PFSK-1 (cell line): Measurements from ENCODE around the gene LRRC7.

Experiments used
- FOXP2 ChIP-seq: optimal IDR thresholded peaks from 2 replicates; pipeline ENCODE3; 2011; ENCODE audit warnings: borderline replicate concordance, control low read depth, inconsistent platforms; ENCODE audit not compliant: insufficient read depth; ENCODE audit errors: extremely low read length, extremely low read depth
- POLR2AphosphoS5 ChIP-seq: IDR thresholded peaks from 2 replicates; pipeline ENCODE4 v1.6.1; 2012; ENCODE audit warnings: low read depth, mild to moderate bottlenecking, control low read depth, low read length, moderate library complexity
- SIN3A ChIP-seq: IDR thresholded peaks from 2 replicates; pipeline ENCODE4 v1.6.1; 2012; ENCODE audit warnings: mild to moderate bottlenecking, low read length, moderate library complexity, borderline replicate concordance; ENCODE audit not compliant: insufficient read depth
- TAF1 ChIP-seq: IDR thresholded peaks from 2 replicates; pipeline ENCODE4 v1.6.1; 2012; ENCODE audit warnings: low read length, control low read depth, borderline replicate concordance; ENCODE audit not compliant: insufficient read depth
- TF ChIP-seq, protein P1 (sequence below), 2 experiments: IDR thresholded peaks; 2 replicates each; pipeline versions ENCODE4 v1.6.1 to v1.8.0; 2011 to 2012; ENCODE audit warnings: low read depth in 2 of 2, low read length in 2 of 2, control low read depth in 1 of 2, inconsistent platforms in 1 of 2, mild to moderate bottlenecking in 1 of 2, moderate library complexity in 1 of 2; ENCODE audit not compliant: insufficient read depth in 1 of 2

LRRC7 gene

DNA sequence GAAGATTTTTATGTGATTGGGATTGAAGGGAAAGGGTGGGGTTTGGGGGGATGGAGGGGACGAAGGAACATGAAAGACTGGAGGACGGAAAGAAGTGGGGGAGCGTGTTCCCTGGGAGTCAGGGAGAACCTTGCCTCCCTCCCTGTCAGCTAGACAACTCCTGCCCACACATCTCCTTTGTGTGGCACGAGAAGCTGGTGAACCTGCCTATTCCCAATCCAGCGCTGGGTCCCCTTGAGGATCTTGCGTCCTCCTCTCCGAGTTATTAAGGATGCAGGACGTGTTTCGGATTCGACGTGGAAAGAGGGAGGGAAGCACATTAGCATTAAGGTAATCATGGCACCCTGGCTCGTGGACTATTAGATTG lies 1.4 kb downstream of the LRRC7 start:
- TF ChIP-seq SIN3A = no peak

DNA sequence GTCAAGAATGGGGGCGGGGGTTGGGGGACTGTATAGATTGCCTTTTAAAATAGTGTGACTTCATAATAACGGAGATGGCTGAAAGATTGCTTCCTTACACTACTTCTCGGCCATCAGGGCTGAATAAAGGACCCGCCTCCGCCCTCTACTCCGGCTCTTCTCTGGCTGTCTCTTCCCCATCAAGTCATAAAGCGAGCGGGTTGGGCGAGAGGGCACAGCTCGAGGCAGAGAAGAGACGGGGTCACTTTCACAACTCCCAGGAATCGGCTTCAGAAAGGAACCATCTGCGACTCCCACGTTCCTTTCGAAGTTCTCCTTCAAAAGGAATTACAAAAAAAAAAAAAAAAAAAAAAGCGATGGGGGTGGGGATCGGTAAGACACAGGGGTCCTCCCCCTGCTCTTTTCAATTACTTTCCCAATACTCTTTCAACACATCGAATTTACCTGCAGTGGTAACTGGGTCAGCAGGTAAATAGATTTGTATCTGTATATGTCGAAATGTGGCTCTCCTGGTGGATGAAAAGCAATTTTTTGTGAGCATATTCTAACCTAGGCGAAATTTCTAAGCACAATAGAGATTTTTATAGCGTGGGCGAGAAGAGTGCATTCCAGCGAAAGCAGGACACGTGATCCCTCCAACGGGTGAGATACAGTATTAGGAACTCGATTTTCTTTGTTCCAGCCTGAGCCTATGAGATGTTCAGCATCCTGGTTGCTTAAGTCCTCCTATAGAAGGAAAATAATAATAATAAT lies 2.0 kb downstream of the LRRC7 start:
- no peak for TF ChIP-seq FOXP2
- TF ChIP-seq POLR2AphosphoS5 = 0 out of 2 replicates have a peak, but pooled peaks have one; percentile 15
- TF ChIP-seq SIN3A = no peak
- TF ChIP-seq, protein P1, sequence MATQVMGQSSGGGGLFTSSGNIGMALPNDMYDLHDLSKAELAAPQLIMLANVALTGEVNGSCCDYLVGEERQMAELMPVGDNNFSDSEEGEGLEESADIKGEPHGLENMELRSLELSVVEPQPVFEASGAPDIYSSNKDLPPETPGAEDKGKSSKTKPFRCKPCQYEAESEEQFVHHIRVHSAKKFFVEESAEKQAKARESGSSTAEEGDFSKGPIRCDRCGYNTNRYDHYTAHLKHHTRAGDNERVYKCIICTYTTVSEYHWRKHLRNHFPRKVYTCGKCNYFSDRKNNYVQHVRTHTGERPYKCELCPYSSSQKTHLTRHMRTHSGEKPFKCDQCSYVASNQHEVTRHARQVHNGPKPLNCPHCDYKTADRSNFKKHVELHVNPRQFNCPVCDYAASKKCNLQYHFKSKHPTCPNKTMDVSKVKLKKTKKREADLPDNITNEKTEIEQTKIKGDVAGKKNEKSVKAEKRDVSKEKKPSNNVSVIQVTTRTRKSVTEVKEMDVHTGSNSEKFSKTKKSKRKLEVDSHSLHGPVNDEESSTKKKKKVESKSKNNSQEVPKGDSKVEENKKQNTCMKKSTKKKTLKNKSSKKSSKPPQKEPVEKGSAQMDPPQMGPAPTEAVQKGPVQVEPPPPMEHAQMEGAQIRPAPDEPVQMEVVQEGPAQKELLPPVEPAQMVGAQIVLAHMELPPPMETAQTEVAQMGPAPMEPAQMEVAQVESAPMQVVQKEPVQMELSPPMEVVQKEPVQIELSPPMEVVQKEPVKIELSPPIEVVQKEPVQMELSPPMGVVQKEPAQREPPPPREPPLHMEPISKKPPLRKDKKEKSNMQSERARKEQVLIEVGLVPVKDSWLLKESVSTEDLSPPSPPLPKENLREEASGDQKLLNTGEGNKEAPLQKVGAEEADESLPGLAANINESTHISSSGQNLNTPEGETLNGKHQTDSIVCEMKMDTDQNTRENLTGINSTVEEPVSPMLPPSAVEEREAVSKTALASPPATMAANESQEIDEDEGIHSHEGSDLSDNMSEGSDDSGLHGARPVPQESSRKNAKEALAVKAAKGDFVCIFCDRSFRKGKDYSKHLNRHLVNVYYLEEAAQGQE (IDR thresholded peaks at IDR 0.05; ENCODE audit: insufficient read depth in 1 of 2, low read depth in 2 of 2, low read length in 2 of 2) = no peak
- no peak for TF ChIP-seq TAF1

DNA sequence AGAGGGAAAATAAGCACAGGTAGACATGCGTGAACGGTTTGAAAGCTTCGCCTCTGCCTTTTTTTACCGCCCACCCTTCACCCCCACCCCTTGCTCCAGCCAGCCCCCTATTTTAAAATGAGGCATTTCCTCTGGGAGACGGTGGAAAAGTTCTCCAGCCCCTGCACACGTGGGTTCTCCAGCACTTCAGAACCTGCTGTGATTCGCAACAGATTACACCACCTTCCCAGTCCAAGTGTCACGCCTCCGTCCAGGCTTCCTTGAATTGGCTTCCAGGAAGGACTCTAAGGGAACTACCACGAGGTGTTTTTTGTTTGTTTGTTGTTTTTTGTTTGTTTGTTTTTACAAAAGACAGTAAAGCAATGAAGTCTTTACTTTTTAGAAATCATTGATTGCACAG lies 2.6 kb downstream of the LRRC7 start:
- TF ChIP-seq SIN3A (no peak), TAF1 (no peak), FOXP2 (no peak), POLR2AphosphoS5 (no peak)
- TF ChIP-seq, protein P1 (IDR thresholded peaks at IDR 0.05; ENCODE audit: insufficient read depth in 1 of 2, low read depth in 2 of 2, low read length in 2 of 2) = no peak

DNA sequence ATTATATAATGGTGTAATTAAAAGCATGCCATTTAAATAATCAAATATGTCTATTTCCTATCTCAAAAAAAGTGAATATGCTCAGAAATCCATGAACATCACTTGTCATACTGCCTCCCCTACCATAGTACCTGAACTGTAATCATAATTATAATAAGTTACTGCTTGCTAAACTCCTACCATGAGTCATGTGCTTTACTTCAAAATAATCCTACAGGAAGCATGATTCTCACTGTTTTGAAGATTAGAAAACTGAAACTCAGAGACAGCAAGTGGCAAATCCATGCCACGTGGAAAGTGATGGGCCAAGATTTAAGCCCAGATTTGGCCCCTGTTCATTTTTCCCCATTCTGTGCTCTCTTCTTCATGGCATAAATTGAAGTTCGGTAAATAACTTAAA lies 5.2 kb downstream of the LRRC7 start:
- TF ChIP-seq SIN3A (no peak), POLR2AphosphoS5 (no peak), TAF1 (no peak), FOXP2 (no peak)
- TF ChIP-seq, protein P1 (IDR thresholded peaks at IDR 0.05; ENCODE audit: insufficient read depth in 1 of 2, low read depth in 2 of 2, low read length in 2 of 2) = no peak

DNA sequence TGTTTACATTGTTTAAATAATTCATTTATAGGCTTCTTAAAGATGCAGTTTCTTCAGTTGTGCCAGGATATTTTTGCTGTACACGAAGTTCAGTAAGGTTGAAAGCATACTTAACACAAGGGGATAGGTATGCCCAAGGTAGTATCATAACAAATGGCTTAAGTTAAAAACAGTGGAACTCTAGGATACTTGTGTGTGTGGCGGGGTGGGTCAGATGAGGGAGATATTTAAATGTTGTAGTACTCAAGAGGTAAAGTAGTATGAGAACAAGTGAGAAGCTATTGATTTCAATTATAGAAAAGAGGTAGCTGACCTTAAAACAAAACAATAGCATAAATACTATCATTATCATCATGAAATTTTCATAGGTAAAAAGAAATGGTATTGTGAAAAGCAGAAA lies 6.2 kb downstream of the LRRC7 start:
- TF ChIP-seq SIN3A = no peak
- TF ChIP-seq POLR2AphosphoS5 = no peak
- TF ChIP-seq TAF1 = no peak
- TF ChIP-seq FOXP2 = no peak
- TF ChIP-seq, protein P1 (IDR thresholded peaks at IDR 0.05; ENCODE audit: insufficient read depth in 1 of 2, low read depth in 2 of 2, low read length in 2 of 2) = no peak

DNA sequence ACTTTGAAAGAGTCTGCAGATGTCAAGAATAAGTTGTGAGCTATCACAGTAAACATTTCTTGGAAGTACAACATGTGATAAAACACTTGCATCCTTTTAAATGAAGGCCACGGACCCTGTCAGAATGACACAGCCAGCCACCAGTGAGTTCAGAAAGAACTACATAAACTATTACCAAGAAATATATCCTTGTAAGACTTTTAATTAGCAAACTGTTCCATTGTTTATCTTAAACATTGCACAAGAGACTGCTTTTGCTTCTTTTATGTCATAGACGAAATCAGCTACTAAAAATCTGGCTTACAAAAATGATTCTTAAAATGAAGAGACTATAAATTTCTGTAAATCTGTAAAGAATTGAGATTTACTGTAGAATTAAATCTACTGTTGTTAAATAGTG lies 17.9 kb downstream of the LRRC7 start:
- TF ChIP-seq FOXP2 (no peak), POLR2AphosphoS5 (no peak), TAF1 (no peak), SIN3A (no peak)
- TF ChIP-seq, protein P1 (IDR thresholded peaks at IDR 0.05; ENCODE audit: insufficient read depth in 1 of 2, low read depth in 2 of 2, low read length in 2 of 2) = no peak
